C4-2B (cell line): ENCODE measurements around the gene ZFAND6.
A peak's percentile ranks its signal among the peaks of the same experiment; 100 is the strongest.

Experiments
- H3K27ac ChIP-seq: fragments of 450-650 bp; 2 replicates; pipeline ENCODE4 v1.5.1; 2017
- ZFX ChIP-seq: fragments of 450-650 bp; IDR thresholded peaks from 2 replicates; pipeline ENCODE4 v1.6.1; 2017
- TF ChIP-seq, protein P1 (sequence below): fragments of 450-650 bp; conservative IDR thresholded peaks from 2 replicates; pipeline ENCODE4 v1.5.1; 2017; ENCODE audit warnings: mild to moderate bottlenecking

Gene ZFAND6

GRCh38 chr15:80173022-80173759 lies 113.7 kb downstream of the ZFAND6 start:
- no peak for TF ChIP-seq ZFX
- TF ChIP-seq, protein P1, sequence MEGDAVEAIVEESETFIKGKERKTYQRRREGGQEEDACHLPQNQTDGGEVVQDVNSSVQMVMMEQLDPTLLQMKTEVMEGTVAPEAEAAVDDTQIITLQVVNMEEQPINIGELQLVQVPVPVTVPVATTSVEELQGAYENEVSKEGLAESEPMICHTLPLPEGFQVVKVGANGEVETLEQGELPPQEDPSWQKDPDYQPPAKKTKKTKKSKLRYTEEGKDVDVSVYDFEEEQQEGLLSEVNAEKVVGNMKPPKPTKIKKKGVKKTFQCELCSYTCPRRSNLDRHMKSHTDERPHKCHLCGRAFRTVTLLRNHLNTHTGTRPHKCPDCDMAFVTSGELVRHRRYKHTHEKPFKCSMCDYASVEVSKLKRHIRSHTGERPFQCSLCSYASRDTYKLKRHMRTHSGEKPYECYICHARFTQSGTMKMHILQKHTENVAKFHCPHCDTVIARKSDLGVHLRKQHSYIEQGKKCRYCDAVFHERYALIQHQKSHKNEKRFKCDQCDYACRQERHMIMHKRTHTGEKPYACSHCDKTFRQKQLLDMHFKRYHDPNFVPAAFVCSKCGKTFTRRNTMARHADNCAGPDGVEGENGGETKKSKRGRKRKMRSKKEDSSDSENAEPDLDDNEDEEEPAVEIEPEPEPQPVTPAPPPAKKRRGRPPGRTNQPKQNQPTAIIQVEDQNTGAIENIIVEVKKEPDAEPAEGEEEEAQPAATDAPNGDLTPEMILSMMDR: peak; percentile 81
- H3K27ac ChIP-seq: no peak overlapping the region

DNA sequence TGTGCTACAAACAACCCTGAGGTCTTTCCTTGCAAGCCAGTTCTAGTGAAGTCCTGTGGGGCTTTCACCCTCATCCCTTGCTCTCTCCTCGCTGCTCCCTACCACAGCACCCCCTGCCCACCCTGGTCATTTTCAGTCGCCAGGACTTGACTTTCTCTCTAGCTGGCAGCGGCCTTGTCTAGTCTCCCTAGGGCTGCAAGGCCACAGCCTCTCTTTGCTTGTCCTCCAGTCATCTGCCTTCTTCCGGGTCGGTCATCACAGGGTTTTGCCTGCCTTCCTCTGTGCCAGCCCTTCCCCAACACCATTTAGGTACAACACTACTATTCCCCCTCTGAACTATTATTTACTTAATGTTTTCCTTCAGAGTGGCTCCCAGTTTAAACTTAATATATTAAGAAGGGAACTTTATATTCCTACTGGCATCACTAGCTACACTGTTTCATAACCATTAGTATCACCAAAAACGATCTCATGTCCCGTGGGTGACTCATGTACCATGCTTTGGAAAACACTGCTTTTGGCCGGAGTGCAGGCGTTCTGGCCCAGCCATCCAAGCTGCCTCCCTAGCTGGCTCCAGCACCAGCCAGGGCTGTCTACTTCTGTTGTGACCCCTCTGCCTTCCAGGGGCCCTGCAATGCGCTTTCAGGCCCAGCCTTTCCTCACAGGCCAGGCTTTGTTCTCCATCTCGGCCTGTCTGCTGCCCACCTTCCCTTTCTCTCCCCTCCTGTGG lies 114.7 kb downstream of the ZFAND6 start:
- H3K27ac ChIP-seq: no peak overlapping the region

GRCh38 chr15:80175436-80175835 lies 116.0 kb downstream of the ZFAND6 start:
- TF ChIP-seq, protein P1: no peak
- TF ChIP-seq ZFX: no peak
- no peak overlapping the region for H3K27ac ChIP-seq

More for the DNA sequence above, 114.7 kb downstream of the ZFAND6 start:
- TF ChIP-seq ZFX: no peak
- TF ChIP-seq, protein P1: no peak

DNA sequence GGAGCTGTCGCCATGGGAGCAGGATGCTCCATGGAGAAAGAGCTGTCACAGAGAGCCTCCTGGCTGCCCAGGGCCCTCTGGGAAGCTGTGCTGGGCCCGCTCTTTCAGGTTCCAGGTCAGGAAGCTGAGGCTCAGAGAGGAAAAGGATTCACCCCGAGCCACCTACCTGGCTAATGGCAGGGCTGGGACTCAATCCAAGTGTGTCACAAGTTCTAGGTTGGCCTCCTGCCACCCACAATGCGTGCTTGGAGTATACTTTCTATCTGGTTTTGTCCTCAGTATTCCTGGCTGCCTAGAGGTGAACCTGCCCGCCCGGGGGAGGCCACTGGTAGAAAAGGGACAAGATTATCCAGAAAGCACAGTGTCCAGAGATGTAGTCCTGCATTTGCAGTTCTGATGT lies 117.0 kb downstream of the ZFAND6 start:
- peak overlapping the region; percentile 9 for H3K27ac ChIP-seq
- TF ChIP-seq, protein P1: no peak
- no peak for TF ChIP-seq ZFX

GRCh38 chr15:80177156-80177555 lies 117.7 kb downstream of the ZFAND6 start:
- no peak for TF ChIP-seq ZFX
- TF ChIP-seq, protein P1: no peak

DNA sequence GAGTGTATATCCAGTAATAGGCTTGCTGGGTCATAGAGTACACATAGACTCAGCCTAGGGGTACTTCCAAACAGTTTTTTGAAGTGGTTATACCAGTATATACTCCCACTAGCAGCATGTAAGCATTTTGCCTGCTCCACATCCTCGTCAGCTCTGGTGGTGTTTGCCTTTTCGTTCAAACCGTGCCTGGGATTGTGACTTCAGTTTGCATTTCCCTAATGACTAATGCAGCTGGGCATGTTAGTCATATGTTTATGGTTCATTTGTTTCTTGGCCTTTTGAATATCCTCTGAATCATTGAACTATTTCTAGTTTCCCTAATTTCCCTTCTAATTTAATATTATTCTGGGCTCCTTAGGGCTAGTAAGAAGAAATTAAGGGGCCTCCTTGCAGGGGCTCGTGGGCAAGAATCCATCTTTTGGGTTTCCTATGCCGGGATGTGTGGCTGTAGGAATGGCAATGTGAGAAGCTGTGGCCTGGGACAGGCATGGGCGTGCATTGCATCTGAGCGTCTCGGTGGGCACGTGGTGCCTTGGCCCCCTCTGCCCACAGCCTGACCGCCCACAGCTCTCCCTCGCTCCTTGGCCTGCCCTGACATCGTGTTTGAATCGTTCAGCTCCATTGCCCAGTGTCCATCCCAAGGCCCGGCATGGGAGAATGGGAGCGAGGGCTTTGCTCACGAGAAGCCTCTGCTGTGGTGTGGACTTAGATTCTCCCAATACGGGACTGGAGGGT lies 119.7 kb downstream of the ZFAND6 start:
- no peak overlapping the region for H3K27ac ChIP-seq
- TF ChIP-seq, protein P1: no peak
- no peak for TF ChIP-seq ZFX

More at GRCh38 chr15:80177156-80177555, 117.7 kb downstream of the ZFAND6 start:
- no peak overlapping the region for H3K27ac ChIP-seq

DNA sequence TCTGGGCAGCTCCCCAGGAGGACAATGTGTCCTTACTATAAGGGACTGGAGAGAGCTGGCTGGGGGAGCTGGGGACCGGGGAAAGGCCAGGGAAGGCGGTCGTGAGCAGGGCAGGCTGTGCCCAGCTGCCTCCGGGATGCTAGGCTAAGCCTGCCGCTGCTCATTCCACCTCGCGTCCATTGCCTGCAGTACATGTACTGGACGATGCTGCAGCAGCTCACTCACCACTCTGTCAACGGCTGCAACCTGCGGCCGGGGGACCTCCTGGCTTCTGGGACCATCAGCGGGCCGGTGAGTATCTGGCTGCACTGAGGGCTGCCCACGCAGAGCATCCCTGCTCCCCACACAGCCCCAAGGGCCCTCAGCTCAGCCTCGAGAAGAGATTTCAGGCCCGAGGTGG lies 120.5 kb downstream of the ZFAND6 start:
- H3K27ac ChIP-seq: no peak overlapping the region

More for the DNA sequence above, 120.5 kb downstream of the ZFAND6 start:
- TF ChIP-seq, protein P1: no peak
- no peak for TF ChIP-seq ZFX
